GM12864 (cell line): ENCODE results near the gene TOMM40L.

Experiments used
- DNase-seq: peaks from one replicate; pipeline ENCODE4 v3.0.0-alpha.2; 2011; ENCODE audit warnings: low read depth
- H3K4me3 ChIP-seq: 2 replicates; pipeline ENCODE4 v1.5.1; 2011; ENCODE audit warnings: mild to moderate bottlenecking, low read depth, low read length, control low read depth
- TF ChIP-seq, protein P1 (sequence below): IDR thresholded peaks from 2 replicates; pipeline ENCODE4 v1.5.1; 2011; ENCODE audit warnings: low read depth, mild to moderate bottlenecking, moderate library complexity, low read length, control low read depth, inconsistent platforms; ENCODE audit errors: missing control alignments

The TOMM40L gene

DNA sequence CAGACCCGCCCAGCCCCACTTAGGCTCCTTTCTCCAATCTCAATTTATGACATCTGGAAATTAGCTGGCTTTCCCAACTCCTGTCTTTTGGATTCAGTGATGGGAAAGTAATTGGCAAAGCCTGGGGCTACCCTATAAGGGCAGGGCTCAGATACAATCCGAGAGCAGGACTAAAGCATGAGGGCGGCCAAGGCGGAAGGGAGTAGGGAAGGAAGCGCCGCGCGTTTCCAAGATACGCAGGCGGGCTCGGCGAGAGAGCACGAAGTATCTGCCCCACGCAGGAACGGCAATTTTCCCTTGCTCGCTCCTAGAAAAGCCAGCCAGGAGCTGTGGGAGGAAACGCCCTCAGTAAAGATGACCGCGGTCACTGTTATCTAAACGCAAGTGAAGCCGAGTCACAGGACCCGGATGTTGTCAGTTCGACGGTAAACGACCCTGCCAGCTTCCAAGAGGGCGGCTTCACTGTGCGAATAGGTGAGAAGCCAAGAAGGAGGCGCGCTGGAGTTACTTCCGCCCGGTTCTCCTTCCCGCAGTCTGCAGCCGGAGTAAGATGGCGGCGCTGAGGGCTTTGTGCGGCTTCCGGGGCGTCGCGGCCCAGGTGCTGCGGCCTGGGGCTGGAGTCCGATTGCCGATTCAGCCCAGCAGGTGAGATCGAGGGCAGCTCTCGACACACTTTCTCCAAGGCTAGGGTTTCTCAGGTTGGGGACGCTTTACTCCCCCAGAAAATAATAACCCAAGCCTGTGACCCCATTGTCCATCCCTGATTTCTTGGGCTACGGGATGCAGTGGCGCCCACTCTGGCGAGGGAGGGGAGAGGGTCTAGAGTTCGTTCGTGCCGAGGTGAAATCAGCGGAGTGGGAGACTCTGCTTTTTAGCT is 23.8 kb upstream of the TOMM40L start, which contains the start of gene NDUFS2:
Gene NDUFS2, plus strand, starts transcription at position 532 of the 877 bp plus-strand sequence. Its CDS starts 19 bp downstream, at position 551.
- peak within 1 kb of the TSS; percentile 78 for H3K4me3 ChIP-seq
- peak; percentile 98 for DNase-seq
- TF ChIP-seq, protein P1, sequence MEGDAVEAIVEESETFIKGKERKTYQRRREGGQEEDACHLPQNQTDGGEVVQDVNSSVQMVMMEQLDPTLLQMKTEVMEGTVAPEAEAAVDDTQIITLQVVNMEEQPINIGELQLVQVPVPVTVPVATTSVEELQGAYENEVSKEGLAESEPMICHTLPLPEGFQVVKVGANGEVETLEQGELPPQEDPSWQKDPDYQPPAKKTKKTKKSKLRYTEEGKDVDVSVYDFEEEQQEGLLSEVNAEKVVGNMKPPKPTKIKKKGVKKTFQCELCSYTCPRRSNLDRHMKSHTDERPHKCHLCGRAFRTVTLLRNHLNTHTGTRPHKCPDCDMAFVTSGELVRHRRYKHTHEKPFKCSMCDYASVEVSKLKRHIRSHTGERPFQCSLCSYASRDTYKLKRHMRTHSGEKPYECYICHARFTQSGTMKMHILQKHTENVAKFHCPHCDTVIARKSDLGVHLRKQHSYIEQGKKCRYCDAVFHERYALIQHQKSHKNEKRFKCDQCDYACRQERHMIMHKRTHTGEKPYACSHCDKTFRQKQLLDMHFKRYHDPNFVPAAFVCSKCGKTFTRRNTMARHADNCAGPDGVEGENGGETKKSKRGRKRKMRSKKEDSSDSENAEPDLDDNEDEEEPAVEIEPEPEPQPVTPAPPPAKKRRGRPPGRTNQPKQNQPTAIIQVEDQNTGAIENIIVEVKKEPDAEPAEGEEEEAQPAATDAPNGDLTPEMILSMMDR = peak; percentile 30

DNA sequence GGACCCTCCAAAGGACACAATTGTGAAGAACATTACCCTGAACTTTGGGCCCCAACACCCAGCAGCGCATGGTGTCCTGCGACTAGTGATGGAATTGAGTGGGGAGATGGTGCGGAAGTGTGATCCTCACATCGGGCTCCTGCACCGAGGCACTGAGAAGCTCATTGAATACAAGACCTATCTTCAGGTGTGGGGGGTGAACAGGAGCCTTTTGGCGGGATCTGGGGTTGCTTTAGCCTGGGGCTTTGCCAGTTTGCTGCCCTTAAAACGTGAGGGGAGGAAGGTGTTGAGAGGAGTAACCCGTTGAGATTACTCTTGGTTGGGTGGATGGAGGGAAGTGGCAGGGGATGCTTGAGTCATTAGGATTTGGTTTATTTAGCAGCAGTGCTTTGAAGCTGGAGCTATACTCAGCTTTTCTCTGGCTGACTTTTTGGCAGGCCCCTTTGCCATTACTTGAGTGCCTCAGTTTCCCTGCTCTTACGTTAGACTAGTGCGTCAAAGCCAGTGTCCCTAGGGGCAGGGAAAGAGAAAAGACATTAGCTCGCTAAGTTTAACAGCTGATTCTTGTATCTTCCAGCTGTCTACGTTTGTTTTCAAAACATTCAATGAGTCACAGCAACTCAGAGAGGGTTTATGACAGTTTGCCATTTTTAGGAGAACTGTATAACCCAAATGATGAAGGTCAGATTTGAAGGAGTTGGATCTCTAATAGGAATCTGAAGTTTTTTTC is 19.3 kb upstream of the TOMM40L start:
- TF ChIP-seq, protein P1 = no peak
- no peak for DNase-seq
- H3K4me3 ChIP-seq = no peak overlapping the region

DNA sequence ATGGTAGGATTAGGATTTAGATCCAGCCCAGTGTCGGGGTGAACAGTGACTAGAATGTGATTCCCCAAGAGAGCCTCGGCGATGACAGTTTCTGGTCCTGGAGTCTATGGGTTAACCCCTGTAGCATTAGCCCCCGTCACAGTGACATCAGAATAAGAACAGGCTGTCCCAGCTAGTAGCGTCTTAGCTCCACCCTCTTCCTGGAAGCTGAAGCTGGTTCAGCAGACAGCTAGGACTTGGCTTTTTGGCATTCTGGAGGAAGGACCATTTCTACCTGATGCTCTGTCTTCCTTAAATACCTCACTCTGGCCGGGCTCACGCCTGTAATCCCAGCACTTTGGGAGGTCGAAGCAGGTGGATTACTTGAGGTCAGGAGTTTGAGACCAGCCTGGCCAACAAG is 18.7 kb upstream of the TOMM40L start:
- no peak overlapping the region for H3K4me3 ChIP-seq
- DNase-seq = no peak
- TF ChIP-seq, protein P1 = no peak

DNA sequence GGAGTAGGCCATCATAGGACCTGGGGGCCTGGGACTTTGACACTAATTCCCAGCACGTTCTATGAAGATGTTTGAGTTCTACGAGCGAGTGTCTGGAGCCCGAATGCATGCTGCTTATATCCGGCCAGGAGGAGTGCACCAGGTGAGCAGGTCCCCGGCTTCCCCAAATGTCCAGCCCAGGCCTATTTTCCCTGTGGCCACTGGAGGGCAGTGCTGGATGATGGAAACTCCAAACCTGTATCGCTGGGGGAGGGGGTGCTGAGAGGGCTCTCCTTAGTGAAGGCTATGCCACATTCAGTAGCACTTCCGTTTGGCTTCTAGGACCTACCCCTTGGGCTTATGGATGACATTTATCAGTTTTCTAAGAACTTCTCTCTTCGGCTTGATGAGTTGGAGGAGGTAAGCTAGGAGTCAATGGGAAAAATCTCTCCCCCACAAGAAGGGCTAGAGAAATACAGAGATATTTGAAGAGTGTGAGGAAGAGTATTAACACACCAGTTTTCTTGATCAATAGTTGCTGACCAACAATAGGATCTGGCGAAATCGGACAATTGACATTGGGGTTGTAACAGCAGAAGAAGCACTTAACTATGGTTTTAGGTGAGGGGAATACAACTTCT is 16.0 kb upstream of the TOMM40L start:
- TF ChIP-seq, protein P1 = peak; percentile 91
- no peak overlapping the region for H3K4me3 ChIP-seq
- peak; percentile 41 for DNase-seq

DNA sequence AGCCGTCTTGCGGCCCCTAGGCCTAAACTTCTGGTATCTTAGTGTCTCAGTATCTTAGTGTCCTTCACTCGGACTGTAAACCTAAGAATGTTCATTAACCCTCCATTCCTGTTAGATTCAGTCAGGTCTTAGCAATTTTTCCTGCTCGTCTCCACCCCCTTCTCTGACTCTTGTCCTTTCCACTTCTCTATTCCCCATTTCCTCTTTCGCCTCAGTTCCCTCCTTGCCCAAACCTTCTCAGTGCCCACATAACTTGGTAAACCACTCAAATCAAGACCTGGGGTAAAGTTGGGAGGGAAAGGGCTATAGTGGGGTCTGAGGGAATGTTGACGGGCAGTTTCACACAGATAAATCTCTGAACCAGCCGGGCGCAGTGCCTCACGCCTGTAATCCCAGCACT is 11.5 kb upstream of the TOMM40L start:
- TF ChIP-seq, protein P1 = no peak
- DNase-seq = no peak
- H3K4me3 ChIP-seq = no peak overlapping the region

DNA sequence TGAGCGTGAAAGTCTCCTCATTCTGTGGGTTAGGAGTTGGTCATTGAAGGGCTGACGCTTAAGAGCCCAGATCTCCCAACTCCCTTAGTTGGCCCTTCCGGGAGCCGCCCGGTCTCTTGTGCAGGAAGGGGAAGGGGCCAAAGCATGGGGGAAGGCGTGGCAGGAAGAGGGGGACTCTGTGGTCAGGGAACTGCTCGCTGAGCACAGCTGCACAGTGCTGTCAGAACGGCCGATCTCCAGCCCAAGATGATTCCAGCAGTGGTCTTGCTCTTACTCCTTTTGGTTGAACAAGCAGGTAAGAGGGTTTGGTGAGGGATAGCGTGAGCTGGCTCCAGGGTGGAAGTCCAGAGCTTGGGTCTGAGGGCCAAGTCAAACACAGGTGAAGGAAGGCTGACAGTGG is 10.8 kb upstream of the TOMM40L start, which contains the start of gene FCER1G:
Gene FCER1G, plus strand, starts transcription at position 220 of the 400 bp plus-strand sequence. Its CDS starts 27 bp downstream, at position 247.
- H3K4me3 ChIP-seq = no peak within 1 kb of the TSS
- DNase-seq = no peak
- TF ChIP-seq, protein P1 = no peak
